ENCODE results near the gene JPH3. TPM values are rescaled to one million over a fixed set of nuclear protein-coding genes. Genes with fewer than 3 reads are reported as not detected.

The JPH3 gene
- total RNA-seq, 1 experiment from 2014 or later = 32.7 TPM

DNA sequence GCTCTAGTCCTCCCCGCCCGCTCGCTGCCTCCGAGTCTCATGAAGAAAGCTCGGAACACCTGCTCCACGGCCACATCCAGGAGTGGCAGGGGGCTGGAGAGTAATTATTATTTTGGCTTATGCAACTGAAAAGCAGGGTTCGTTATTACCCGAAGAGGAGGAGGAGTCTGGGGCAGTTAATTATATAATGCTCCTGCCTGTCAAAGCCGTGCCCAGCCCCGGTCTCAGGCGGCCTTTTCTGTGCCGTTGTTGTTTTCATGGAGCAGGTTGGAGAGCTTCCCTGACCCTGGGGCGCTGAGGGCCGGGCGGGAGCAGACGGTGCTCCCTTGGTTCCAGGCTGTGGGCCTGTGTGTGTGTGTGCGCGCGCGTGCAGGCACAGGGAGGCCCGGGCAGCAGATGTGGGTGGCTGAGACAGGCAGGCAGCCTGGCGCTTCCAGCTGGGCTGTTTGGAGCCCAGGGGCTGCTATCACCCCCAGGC, 2.4 kb downstream of the JPH3 start:
- no peak overlapping the region for H2BK15ac ChIP-seq (ENCODE audit: low read depth, low read length)
- H3K4me1 Mint-ChIP-seq = peaks cover 25 to 28% of the 10 kb centered on the region in 2 experiments
- peaks cover 18% of the 10 kb centered on the region for H3K23me2 ChIP-seq (ENCODE audit: insufficient read length, low read depth, low read length, poor library complexity, severe bottlenecking)
- no CpG with 5 or more reads among the region's 22 CpGs for WGBS (ENCODE audit: extremely low coverage, insufficient read length, low lambda C conversion rate)
- no peak overlapping the region for H2AK5ac ChIP-seq (ENCODE audit: insufficient read length, low read length)
- H3T11ph ChIP-seq (ENCODE audit: low read length) = no peak overlapping the region
- H3K23ac ChIP-seq (ENCODE audit: insufficient read length, low read depth, low read length) = no peak overlapping the region
- H3K79me1 ChIP-seq (ENCODE audit: insufficient read depth, low read depth, low read length, poor library complexity, severe bottlenecking) = peaks cover 4% of the 10 kb centered on the region
- no peak overlapping the region for H4K91ac ChIP-seq (ENCODE audit: insufficient read length, low read depth, low read length)
- no peak overlapping the region for H4K8ac ChIP-seq (replicated peaks; ENCODE audit: insufficient read length, low read depth, low read length)
- H3K9ac ChIP-seq (ENCODE audit: extremely low read depth, insufficient read length, low read length) = no peak overlapping the region
- no peak overlapping the region for H2BK12ac ChIP-seq (ENCODE audit: insufficient read length, low read depth, low read length)
- 0 out of 2 replicates have a peak, but pooled peaks cover 3% of the 10 kb centered on the region for H3K4me1 ChIP-seq (ENCODE audit: insufficient read depth, low read length)
- H3K9me3 ChIP-seq (ENCODE audit: control insufficient read depth, low read depth, low read length) = no peaks in the 10 kb centered on the region
- H3K36me3 Mint-ChIP-seq (ENCODE audit: insufficient read depth in 1 of 3, low read depth in 3 of 3) = peaks cover 3 to 19% (median 5%) of the 10 kb centered on the region in 3 experiments; a peak in 3 of 7 replicates
- no peak overlapping the region for H3K27ac ChIP-seq (ENCODE audit: insufficient read length, low read depth, low read length)
- H3K27ac Mint-ChIP-seq = no peak overlapping the region
- TF ChIP-seq, protein P1, sequence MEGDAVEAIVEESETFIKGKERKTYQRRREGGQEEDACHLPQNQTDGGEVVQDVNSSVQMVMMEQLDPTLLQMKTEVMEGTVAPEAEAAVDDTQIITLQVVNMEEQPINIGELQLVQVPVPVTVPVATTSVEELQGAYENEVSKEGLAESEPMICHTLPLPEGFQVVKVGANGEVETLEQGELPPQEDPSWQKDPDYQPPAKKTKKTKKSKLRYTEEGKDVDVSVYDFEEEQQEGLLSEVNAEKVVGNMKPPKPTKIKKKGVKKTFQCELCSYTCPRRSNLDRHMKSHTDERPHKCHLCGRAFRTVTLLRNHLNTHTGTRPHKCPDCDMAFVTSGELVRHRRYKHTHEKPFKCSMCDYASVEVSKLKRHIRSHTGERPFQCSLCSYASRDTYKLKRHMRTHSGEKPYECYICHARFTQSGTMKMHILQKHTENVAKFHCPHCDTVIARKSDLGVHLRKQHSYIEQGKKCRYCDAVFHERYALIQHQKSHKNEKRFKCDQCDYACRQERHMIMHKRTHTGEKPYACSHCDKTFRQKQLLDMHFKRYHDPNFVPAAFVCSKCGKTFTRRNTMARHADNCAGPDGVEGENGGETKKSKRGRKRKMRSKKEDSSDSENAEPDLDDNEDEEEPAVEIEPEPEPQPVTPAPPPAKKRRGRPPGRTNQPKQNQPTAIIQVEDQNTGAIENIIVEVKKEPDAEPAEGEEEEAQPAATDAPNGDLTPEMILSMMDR (conservative IDR thresholded peaks at IDR 0.05) = no peak
- no peak overlapping the region for H3K14ac ChIP-seq (ENCODE audit: insufficient read depth, low read length)
- H3K79me2 ChIP-seq (ENCODE audit: insufficient read depth, low read length) = no peaks in the 10 kb centered on the region; the same call in 1 of the 2 replicates
- no peak overlapping the region for H4K5ac ChIP-seq (ENCODE audit: insufficient read length, low read depth, low read length)
- no peaks in the 10 kb centered on the region for H3K27me3 ChIP-seq (ENCODE audit: insufficient read depth, low read length)
- no peak overlapping the region for H3K56ac ChIP-seq (ENCODE audit: insufficient read length, low read depth, low read length)
- peaks cover 19% of the 10 kb centered on the region for H3K27me3 Mint-ChIP-seq (ENCODE audit: low read depth)
- no peak overlapping the region for H2BK5ac ChIP-seq (ENCODE audit: insufficient read length, low read length)
- H3K18ac ChIP-seq (ENCODE audit: insufficient read length, low read depth, low read length) = no peak overlapping the region
- H4K20me1 ChIP-seq (ENCODE audit: control insufficient read depth, insufficient read depth, insufficient read length) = no peaks in the 10 kb centered on the region
- no peaks in the 10 kb centered on the region; a peak in 1 of 5 replicates for H3K9me3 Mint-ChIP-seq
- H2AFZ ChIP-seq (ENCODE audit: low read length) = no peak overlapping the region
- H3K4me3 Mint-ChIP-seq = peak overlapping the region; percentile 90 to 98
- DNase-seq = no peak
- H2BK120ac ChIP-seq (ENCODE audit: low read depth, low read length, poor library complexity, severe bottlenecking) = no peak overlapping the region
- H2BK20ac ChIP-seq (ENCODE audit: low read depth, low read length, poor library complexity, severe bottlenecking) = no peak overlapping the region
- peak overlapping the region; percentile 66 for H3K4me2 ChIP-seq (ENCODE audit: insufficient read depth, insufficient read length, low read length)
- no peak overlapping the region for H3K4ac ChIP-seq (ENCODE audit: low read depth, low read length)

All from H9 (cell line).